SK-N-SH (cell line): Measurements from ENCODE around the gene TRAF4. TPM values are rescaled to one million over a fixed set of nuclear protein-coding genes. Genes with fewer than 3 reads are reported as not detected.
A peak's percentile ranks its signal among the peaks of the same experiment; 100 is the strongest.
"Not testable (repeated sequence)": the region's sequence is repeated elsewhere in the genome, so short reads cannot be mapped to it uniquely, and the experiment has no call there.

Experiments
- CTCF ChIA-PET: fragments of 300-600, 350-600 bp; formaldehyde crosslinking; extraction: SDS; loops from one replicate; lab custom pipeline; 2021; lab: Yijun Ruan, JAX
- POLR2A ChIA-PET: fragments of 350-600 bp; sonication (Branson Sonifier 250); formaldehyde crosslinking; extraction: SDS; loops from one replicate; lab custom pipeline; 2020; ENCODE audit warnings: antibody characterized with exemption, inconsistent platforms; lab: Yijun Ruan, JAX
- DNase-seq: peaks from one replicate; pipeline ENCODE4 v3.0.0; 2012
- H2AFZ ChIP-seq: fragments of 200-600 bp; sonication (generic); 2 replicates; pipeline ENCODE4 v1.8.1; 2016; ENCODE audit warnings: antibody characterized with exemption, mild to moderate bottlenecking, low read depth
- H3F3A ChIP-seq: fragments of 200-600 bp; sonication (generic); replicated peaks from 2 replicates; pipeline ENCODE3; 2016; ENCODE audit warnings: antibody characterized with exemption, mild to moderate bottlenecking; ENCODE audit not compliant: insufficient read depth
- H3K27ac ChIP-seq, 2 experiments: fragments of 200-500 bp in 1 of 2; fragments of 200-600 bp in 1 of 2; sonication (Bioruptor generic) in 1 of 2; sonication (generic), shearing (Covaris generic) in 1 of 2; 2 replicates each; pipeline versions ENCODE4 v1.5.1 to v1.6.1; 2014 to 2016; ENCODE audit warnings: low read depth in 2 of 2, inconsistent platforms in 1 of 2, low read length in 1 of 2, mild to moderate bottlenecking in 1 of 2, mixed read lengths in 1 of 2
- H3K27me3 ChIP-seq: fragments of 200-600 bp; sonication (generic), shearing (Covaris generic); 2 replicates; pipeline ENCODE4 v1.6.1; 2016; ENCODE audit warnings: mixed run types; ENCODE audit not compliant: insufficient read depth
- H3K36me3 ChIP-seq, 2 experiments: fragments of 200-500 bp in 1 of 2; fragments of 200-600 bp in 1 of 2; sonication (Bioruptor generic) in 1 of 2; sonication (generic) in 1 of 2; replicated peaks in 1 of 2; 2 replicates each; pipeline versions ENCODE3 to v1.5.1; 2014 to 2016; ENCODE audit warnings: low read length in 1 of 2, mild to moderate bottlenecking in 1 of 2; ENCODE audit not compliant: insufficient read depth in 2 of 2, control insufficient read depth in 1 of 2
- H3K4me1 ChIP-seq, 2 experiments: fragments of 200-500 bp in 1 of 2; fragments of 200-600 bp in 1 of 2; sonication (Bioruptor generic) in 1 of 2; sonication (generic), shearing (Covaris generic) in 1 of 2; 2 replicates each; pipeline versions ENCODE4 v1.5.1 to v1.6.1; 2014 to 2016; ENCODE audit warnings: low read depth in 1 of 2, low read length in 1 of 2, mixed run types in 1 of 2; ENCODE audit not compliant: insufficient read depth in 2 of 2, control insufficient read depth in 1 of 2
- H3K4me2 ChIP-seq: fragments of 200-600 bp; sonication (generic), shearing (Covaris generic); 2 replicates; pipeline ENCODE4 v1.6.1; 2017; ENCODE audit warnings: mixed run types
- H3K4me3 ChIP-seq, 2 experiments: fragments of 200-500 bp in 1 of 2; fragments of 200-600 bp in 1 of 2; sonication (Bioruptor generic) in 1 of 2; sonication (generic), shearing (Covaris generic) in 1 of 2; 2 replicates each; pipeline versions ENCODE4 v1.5.1 to v1.8.1; 2014 to 2016; ENCODE audit warnings: low read depth in 2 of 2, inconsistent platforms in 1 of 2, low read length in 1 of 2, mild to moderate bottlenecking in 1 of 2, mixed read lengths in 1 of 2, moderate library complexity in 1 of 2
- H3K79me2 ChIP-seq: fragments of 200-600 bp; sonication (generic); 2 replicates; pipeline ENCODE4 v1.8.1; 2017; ENCODE audit warnings: mild to moderate bottlenecking; ENCODE audit not compliant: insufficient read depth
- H3K9ac ChIP-seq: fragments of 200-600 bp; sonication (generic); 2 replicates; pipeline ENCODE4 v1.6.1; 2017; ENCODE audit warnings: mixed run types
- H3K9me2 ChIP-seq: fragments of 200-600 bp; sonication (generic); 2 replicates; pipeline ENCODE4 v1.6.1; 2017; ENCODE audit warnings: mixed run types
- H3K9me3 ChIP-seq: fragments of 200-600 bp; sonication (generic); 2 replicates; pipeline ENCODE4 v1.6.1; 2017; ENCODE audit warnings: mixed run types, mild to moderate bottlenecking, moderate library complexity
- H4K20me1 ChIP-seq: fragments of 200-600 bp; sonication (generic); 2 replicates; pipeline ENCODE4 v1.6.1; 2017; ENCODE audit warnings: mild to moderate bottlenecking, mixed run types; ENCODE audit not compliant: insufficient read depth
- FOSL2 ChIP-seq: IDR thresholded peaks from 2 replicates; pipeline ENCODE4 v1.4.0; 2012; ENCODE audit warnings: low read depth, mild to moderate bottlenecking, moderate library complexity, borderline replicate concordance
- RXRA ChIP-seq: IDR thresholded peaks from 2 replicates; pipeline ENCODE4 v1.4.0; 2012; ENCODE audit warnings: low read depth, mild to moderate bottlenecking, borderline replicate concordance
- TEAD4 ChIP-seq: IDR thresholded peaks from 2 replicates; pipeline ENCODE4 v1.4.0; 2012; ENCODE audit warnings: mild to moderate bottlenecking, borderline replicate concordance; ENCODE audit not compliant: insufficient read depth
- WGBS: methylation state at CpG from one replicate; pipeline ENCODE4 v1.1.6; 2017; ENCODE audit warnings: low lambda C conversion rate; 5-methylcytosine and 5-hydroxymethylcytosine counted together
- polyA plus RNA-seq, 3 experiments: library from polyadenylated mRNA; depleted of rRNA; stranded (reverse); fragments of >200 nt; gene quantifications; 2 replicates each; pipeline ENCODE4 v1.2.3, GENCODE V29; 2012
- TF ChIP-seq, protein P1 (sequence below): IDR thresholded peaks from 2 replicates; pipeline ENCODE4 v1.4.0; 2012; ENCODE audit warnings: low read depth, borderline replicate concordance
- TF ChIP-seq, protein P2 (sequence below): IDR thresholded peaks from 2 replicates; pipeline ENCODE4; 2012
- TF ChIP-seq, protein P3 (sequence below): fragments of 200-600 bp; sonication (generic); IDR thresholded peaks from 2 replicates; pipeline ENCODE4 v1.6.1; 2017; ENCODE audit warnings: antibody characterized with exemption, mild to moderate bottlenecking, moderate library complexity

The TRAF4 gene
- polyA plus RNA-seq, 1 of the 3 experiments (the other 2 are of a cell fraction) = 95.7 TPM

DNA sequence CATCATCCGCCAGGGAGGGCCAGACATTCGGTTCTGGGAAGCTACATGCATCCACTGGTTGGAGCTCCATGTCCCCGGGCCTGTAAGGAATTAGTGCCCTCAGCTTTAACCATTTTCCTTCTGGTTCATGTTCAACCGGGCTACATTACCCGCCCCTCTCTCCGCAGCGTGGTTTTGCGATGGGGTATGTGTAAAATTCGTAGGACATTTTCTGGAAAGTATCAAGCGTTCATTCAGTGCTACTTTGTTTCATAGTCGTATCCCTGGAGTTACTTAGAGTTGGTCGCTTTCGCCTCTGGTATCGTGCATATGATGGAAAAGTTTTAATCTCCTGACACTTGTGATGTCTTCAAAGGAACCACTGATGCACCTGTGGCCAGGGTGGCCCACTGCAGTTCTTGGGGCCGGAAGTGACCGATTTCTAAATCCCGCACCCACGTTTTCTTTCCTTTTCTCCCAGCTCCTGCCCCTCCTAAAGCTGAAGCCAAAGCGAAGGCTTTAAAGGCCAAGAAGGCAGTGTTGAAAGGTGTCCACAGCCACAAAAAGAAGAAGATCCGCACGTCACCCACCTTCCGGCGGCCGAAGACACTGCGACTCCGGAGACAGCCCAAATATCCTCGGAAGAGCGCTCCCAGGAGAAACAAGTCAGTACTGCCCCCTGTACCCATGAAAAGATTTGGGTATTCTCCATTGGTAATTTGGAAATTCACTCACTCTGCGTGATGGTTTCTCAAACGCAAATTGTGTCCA is 23.4 kb upstream of the TRAF4 start:
- H3K4me2 ChIP-seq = peak overlapping the region; percentile 92
- no peaks in the 10 kb centered on the region for H3K27me3 ChIP-seq
- H3K4me3 ChIP-seq = peak overlapping the region; percentile 91 to 98
- peaks cover 36% of the 10 kb centered on the region for H3K79me2 ChIP-seq
- CTCF ChIA-PET = interaction anchor here (1.0 to 11.1 kb wide), 8 partner anchors 10 to 281 kb away, joined by 3 to 612 read pairs (median 4); partner anchors contain the start of genes PROCA1 and TRAF4
- peaks cover 59% of the 10 kb centered on the region for H3F3A ChIP-seq
- 2% methylated on average over 28 of the region's 30 CpGs for WGBS
- peaks cover 36% of the 10 kb centered on the region for H4K20me1 ChIP-seq
- TF ChIP-seq TEAD4 = no peak
- TF ChIP-seq, protein P1, sequence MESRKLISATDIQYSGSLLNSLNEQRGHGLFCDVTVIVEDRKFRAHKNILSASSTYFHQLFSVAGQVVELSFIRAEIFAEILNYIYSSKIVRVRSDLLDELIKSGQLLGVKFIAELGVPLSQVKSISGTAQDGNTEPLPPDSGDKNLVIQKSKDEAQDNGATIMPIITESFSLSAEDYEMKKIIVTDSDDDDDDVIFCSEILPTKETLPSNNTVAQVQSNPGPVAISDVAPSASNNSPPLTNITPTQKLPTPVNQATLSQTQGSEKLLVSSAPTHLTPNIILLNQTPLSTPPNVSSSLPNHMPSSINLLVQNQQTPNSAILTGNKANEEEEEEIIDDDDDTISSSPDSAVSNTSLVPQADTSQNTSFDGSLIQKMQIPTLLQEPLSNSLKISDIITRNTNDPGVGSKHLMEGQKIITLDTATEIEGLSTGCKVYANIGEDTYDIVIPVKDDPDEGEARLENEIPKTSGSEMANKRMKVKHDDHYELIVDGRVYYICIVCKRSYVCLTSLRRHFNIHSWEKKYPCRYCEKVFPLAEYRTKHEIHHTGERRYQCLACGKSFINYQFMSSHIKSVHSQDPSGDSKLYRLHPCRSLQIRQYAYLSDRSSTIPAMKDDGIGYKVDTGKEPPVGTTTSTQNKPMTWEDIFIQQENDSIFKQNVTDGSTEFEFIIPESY = no peak
- TF ChIP-seq, protein P2, sequence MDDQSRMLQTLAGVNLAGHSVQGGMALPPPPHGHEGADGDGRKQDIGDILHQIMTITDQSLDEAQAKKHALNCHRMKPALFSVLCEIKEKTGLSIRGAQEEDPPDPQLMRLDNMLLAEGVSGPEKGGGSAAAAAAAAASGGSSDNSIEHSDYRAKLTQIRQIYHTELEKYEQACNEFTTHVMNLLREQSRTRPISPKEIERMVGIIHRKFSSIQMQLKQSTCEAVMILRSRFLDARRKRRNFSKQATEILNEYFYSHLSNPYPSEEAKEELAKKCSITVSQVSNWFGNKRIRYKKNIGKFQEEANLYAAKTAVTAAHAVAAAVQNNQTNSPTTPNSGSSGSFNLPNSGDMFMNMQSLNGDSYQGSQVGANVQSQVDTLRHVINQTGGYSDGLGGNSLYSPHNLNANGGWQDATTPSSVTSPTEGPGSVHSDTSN = no peak
- TF ChIP-seq, protein P3, sequence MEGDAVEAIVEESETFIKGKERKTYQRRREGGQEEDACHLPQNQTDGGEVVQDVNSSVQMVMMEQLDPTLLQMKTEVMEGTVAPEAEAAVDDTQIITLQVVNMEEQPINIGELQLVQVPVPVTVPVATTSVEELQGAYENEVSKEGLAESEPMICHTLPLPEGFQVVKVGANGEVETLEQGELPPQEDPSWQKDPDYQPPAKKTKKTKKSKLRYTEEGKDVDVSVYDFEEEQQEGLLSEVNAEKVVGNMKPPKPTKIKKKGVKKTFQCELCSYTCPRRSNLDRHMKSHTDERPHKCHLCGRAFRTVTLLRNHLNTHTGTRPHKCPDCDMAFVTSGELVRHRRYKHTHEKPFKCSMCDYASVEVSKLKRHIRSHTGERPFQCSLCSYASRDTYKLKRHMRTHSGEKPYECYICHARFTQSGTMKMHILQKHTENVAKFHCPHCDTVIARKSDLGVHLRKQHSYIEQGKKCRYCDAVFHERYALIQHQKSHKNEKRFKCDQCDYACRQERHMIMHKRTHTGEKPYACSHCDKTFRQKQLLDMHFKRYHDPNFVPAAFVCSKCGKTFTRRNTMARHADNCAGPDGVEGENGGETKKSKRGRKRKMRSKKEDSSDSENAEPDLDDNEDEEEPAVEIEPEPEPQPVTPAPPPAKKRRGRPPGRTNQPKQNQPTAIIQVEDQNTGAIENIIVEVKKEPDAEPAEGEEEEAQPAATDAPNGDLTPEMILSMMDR = peak; percentile 33
- TF ChIP-seq RXRA = no peak
- TF ChIP-seq FOSL2 = no peak
- peaks cover 12 to 27% of the 10 kb centered on the region in 2 experiments for H3K4me1 ChIP-seq
- POLR2A ChIA-PET = interaction anchor here (0.6 to 3.8 kb wide), 9 partner anchors 8 to 720 kb away, joined by 3 to 46 read pairs (median 9); partner anchors contain the start of genes NEK8, PHF12, PROCA1 and SDF2
- H3K27ac ChIP-seq = peak overlapping the region; percentile 86 to 93
- no peaks in the 10 kb centered on the region for H3K9me2 ChIP-seq
- no peak overlapping the region for H2AFZ ChIP-seq
- peaks cover 38 to 41% of the 10 kb centered on the region in 2 experiments for H3K36me3 ChIP-seq
- H3K9me3 ChIP-seq = no peaks in the 10 kb centered on the region
- no peak for DNase-seq
- H3K9ac ChIP-seq = peak overlapping the region; percentile 95

DNA sequence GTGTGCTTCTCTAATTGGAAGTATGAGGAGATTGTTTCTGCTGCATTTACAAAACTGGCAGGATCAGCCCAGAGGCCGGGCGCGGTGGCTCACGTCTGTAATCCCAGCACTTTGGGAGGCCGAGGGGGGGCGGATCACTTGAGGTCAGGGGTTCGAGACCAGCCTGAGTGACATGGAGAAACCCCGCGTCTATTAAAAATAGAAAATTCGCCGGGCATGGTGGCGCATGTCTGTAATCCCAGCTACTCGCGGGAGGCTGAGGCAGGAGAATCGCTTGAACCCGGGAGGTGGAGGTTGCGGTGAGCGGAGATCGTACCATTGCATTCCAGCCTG is 22.8 kb upstream of the TRAF4 start:
- WGBS = 8% methylated on average over 18 of the region's 19 CpGs
- H3F3A ChIP-seq = peaks cover 63% of the 10 kb centered on the region
- ChIA-PET POLR2A (interaction anchor here (0.6 to 3.8 kb wide), 3 partner anchors 10 to 59 kb away, joined by 3 to 46 read pairs (median 45); partner anchors contain the start of genes PROCA1, SDF2 and TRAF4), CTCF (interaction anchor here (0.9 to 11.1 kb wide), 5 partner anchors 10 to 77 kb away, joined by 3 to 612 read pairs (median 7); partner anchors contain the start of genes PROCA1 and TRAF4)
- peak overlapping the region; percentile 95 for H3K9ac ChIP-seq
- peak overlapping the region; percentile 2 to 86; a peak in 2 of 4 replicates for H3K27ac ChIP-seq
- H3K4me1 ChIP-seq = peaks cover 16 to 32% of the 10 kb centered on the region in 2 experiments
- DNase-seq, H3K9me2 ChIP-seq, H3K27me3 ChIP-seq, H3K9me3 ChIP-seq, H2AFZ ChIP-seq: not testable (repeated sequence)
- H3K36me3 ChIP-seq = peaks cover 38 to 41% of the 10 kb centered on the region in 2 experiments
- peak overlapping the region; percentile 92 for H3K4me2 ChIP-seq
- peak overlapping the region; percentile 91 to 98 for H3K4me3 ChIP-seq
- peaks cover 36% of the 10 kb centered on the region for H3K79me2 ChIP-seq
- peaks cover 36% of the 10 kb centered on the region for H4K20me1 ChIP-seq
